Measurements from ENCODE around the gene TEFM.

The TEFM gene

DNA sequence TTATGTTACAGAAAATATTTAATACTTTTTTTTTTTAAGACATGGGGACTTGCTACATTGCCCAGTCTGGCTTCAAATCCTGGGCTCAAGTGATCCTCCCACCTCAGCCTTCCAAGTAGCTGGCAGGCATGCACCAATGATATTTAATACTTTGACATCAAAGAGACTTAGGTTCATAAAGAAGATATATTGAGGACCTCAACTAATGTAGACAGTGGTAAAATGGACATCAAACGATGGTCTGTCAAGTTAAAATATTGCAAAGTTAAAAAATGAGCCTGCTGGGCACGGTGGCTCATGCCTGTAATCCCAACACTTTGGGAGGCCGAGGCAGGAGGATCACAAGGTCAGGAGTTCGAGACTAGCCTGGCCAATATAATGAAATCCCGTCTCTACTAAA is 8.7 kb downstream of the TEFM start:
- H3K36me3 ChIP-seq (ENCODE audit: control insufficient read depth in 1 of 2, insufficient read depth in 2 of 2, low read length in 2 of 2) = peaks cover 4 to 22% of the 10 kb centered on the region in 2 donors
- no peaks in the 10 kb centered on the region for H3K9me3 ChIP-seq (ENCODE audit: control insufficient read depth in 1 of 2, low read length in 2 of 2)
- H3K4me3 ChIP-seq (ENCODE audit: low read depth in 1 of 2, low read length in 2 of 2) = no peak overlapping the region

GRCh38 chr17:30894236-30894635 is 11.8 kb downstream of the TEFM start:
- no peak overlapping the region for H3K4me3 ChIP-seq (ENCODE audit: low read depth in 1 of 2, low read length in 2 of 2)

More for the DNA sequence above, 8.7 kb downstream of the TEFM start:
- no peaks in the 10 kb centered on the region for H3K4me1 ChIP-seq (ENCODE audit: control insufficient read depth in 1 of 2, insufficient read depth in 2 of 2, low read length in 2 of 2)
- no peaks in the 10 kb centered on the region for H3K27me3 ChIP-seq (ENCODE audit: control insufficient read depth in 1 of 2, insufficient read depth in 2 of 2, low read length in 2 of 2)
- no peak overlapping the region for H3K9ac ChIP-seq (ENCODE audit: low read depth in 1 of 2, low read length in 2 of 2)
- no peak overlapping the region for H3K27ac ChIP-seq (ENCODE audit: low read depth, low read length)

DNA sequence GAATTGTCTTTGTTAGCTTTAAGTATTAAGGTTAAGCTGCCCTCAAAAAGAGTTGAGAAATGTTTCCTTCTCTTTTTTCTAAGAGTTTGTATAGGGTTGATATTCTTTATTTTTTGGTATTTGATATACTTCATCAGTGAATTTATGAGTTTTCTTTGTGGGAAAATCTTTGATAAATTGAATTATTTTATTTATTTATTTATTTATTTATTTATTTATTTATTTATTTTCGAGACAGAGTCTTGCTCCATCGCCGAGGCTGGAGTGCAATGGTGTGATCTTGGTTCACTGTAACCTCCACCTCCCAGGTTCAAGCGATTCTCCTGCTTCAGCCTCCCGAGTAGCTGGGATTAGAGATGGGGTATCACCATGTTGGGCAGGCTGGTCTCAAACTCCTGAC is 19.9 kb downstream of the TEFM start:
- Histone ChIP-seq H3K9me3 (ENCODE audit: control insufficient read depth in 1 of 2, low read length in 2 of 2) (no peaks in the 10 kb centered on the region), H3K9ac (ENCODE audit: low read depth in 1 of 2, low read length in 2 of 2) (no peak overlapping the region), H3K36me3 (ENCODE audit: control insufficient read depth in 1 of 2, insufficient read depth in 2 of 2, low read length in 2 of 2) (peaks cover 0 to 4% of the 10 kb centered on the region in 2 donors), H3K27me3 (ENCODE audit: control insufficient read depth in 1 of 2, insufficient read depth in 2 of 2, low read length in 2 of 2) (no peaks in the 10 kb centered on the region), H3K4me1 (ENCODE audit: control insufficient read depth in 1 of 2, insufficient read depth in 2 of 2, low read length in 2 of 2) (no peaks in the 10 kb centered on the region), H3K27ac (ENCODE audit: low read depth, low read length) (no peak overlapping the region), H3K4me3 (ENCODE audit: low read depth in 1 of 2, low read length in 2 of 2) (no peak overlapping the region)

More at GRCh38 chr17:30894236-30894635, 11.8 kb downstream of the TEFM start:
- no peak overlapping the region for H3K27ac ChIP-seq (ENCODE audit: low read depth, low read length)
- H3K9ac ChIP-seq (ENCODE audit: low read depth in 1 of 2, low read length in 2 of 2) = no peak overlapping the region
- no peaks in the 10 kb centered on the region for H3K9me3 ChIP-seq (ENCODE audit: control insufficient read depth in 1 of 2, low read length in 2 of 2)
- H3K36me3 ChIP-seq (ENCODE audit: control insufficient read depth in 1 of 2, insufficient read depth in 2 of 2, low read length in 2 of 2) = peaks cover 0 to 19% of the 10 kb centered on the region in 2 donors
- H3K27me3 ChIP-seq (ENCODE audit: control insufficient read depth in 1 of 2, insufficient read depth in 2 of 2, low read length in 2 of 2) = no peaks in the 10 kb centered on the region
- H3K4me1 ChIP-seq (ENCODE audit: control insufficient read depth in 1 of 2, insufficient read depth in 2 of 2, low read length in 2 of 2) = no peaks in the 10 kb centered on the region

DNA sequence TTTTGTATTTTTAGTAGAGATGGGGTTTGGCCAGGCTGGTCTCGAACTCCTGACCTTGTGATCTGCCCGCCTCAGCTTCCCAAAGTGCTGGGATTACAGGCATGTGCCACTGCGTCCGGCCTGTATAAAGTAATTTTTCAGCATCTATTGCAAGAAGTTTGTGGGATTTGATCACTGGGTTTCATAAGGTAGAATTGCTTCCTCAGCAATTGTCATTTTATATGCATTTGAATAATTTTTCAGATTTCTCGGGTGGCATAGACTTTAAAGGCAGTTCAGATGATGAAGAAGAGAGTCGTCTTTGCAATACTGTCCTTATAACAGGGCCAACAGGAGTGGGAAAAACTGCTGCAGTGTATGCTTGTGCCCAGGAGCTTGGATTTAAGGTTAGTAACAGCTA is 37.0 kb downstream of the TEFM start:
- Histone ChIP-seq H3K9me3 (ENCODE audit: control insufficient read depth in 1 of 2, low read length in 2 of 2) (no peaks in the 10 kb centered on the region), H3K4me1 (ENCODE audit: control insufficient read depth in 1 of 2, insufficient read depth in 2 of 2, low read length in 2 of 2) (no peaks in the 10 kb centered on the region), H3K36me3 (ENCODE audit: control insufficient read depth in 1 of 2, insufficient read depth in 2 of 2, low read length in 2 of 2) (peaks cover 0 to 10% of the 10 kb centered on the region in 2 donors), H3K4me3 (ENCODE audit: low read depth in 1 of 2, low read length in 2 of 2) (no peak overlapping the region), H3K9ac (ENCODE audit: low read depth in 1 of 2, low read length in 2 of 2) (no peak overlapping the region), H3K27ac (ENCODE audit: low read depth, low read length) (no peak overlapping the region), H3K27me3 (ENCODE audit: control insufficient read depth in 1 of 2, insufficient read depth in 2 of 2, low read length in 2 of 2) (no peaks in the 10 kb centered on the region)

DNA sequence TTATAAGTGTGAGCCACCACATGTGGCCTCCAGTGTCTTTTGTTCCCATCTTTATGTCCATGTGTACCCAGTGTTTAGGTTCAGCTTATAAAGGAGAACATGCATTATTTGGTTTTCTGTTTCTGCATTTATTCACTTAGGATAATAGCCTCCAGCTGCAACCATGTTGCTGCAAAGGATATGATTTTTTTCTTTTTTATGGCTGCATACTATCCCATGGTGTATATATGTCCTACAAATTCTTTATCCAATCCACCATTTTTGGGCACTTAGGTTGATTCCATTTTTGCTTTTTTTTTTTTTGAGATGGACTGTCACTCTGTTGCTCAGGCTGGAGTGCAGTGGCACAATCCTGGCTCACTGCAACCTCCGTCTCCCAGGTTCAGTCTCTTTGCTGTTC is 41.4 kb downstream of the TEFM start:
- Histone ChIP-seq H3K4me1 (ENCODE audit: control insufficient read depth in 1 of 2, insufficient read depth in 2 of 2, low read length in 2 of 2) (no peaks in the 10 kb centered on the region), H3K9me3 (ENCODE audit: control insufficient read depth in 1 of 2, low read length in 2 of 2) (no peaks in the 10 kb centered on the region), H3K4me3 (ENCODE audit: low read depth in 1 of 2, low read length in 2 of 2) (no peak overlapping the region), H3K27ac (ENCODE audit: low read depth, low read length) (no peak overlapping the region), H3K9ac (ENCODE audit: low read depth in 1 of 2, low read length in 2 of 2) (no peak overlapping the region), H3K27me3 (ENCODE audit: control insufficient read depth in 1 of 2, insufficient read depth in 2 of 2, low read length in 2 of 2) (no peaks in the 10 kb centered on the region), H3K36me3 (ENCODE audit: control insufficient read depth in 1 of 2, insufficient read depth in 2 of 2, low read length in 2 of 2) (no peaks in the 10 kb centered on the region)

DNA sequence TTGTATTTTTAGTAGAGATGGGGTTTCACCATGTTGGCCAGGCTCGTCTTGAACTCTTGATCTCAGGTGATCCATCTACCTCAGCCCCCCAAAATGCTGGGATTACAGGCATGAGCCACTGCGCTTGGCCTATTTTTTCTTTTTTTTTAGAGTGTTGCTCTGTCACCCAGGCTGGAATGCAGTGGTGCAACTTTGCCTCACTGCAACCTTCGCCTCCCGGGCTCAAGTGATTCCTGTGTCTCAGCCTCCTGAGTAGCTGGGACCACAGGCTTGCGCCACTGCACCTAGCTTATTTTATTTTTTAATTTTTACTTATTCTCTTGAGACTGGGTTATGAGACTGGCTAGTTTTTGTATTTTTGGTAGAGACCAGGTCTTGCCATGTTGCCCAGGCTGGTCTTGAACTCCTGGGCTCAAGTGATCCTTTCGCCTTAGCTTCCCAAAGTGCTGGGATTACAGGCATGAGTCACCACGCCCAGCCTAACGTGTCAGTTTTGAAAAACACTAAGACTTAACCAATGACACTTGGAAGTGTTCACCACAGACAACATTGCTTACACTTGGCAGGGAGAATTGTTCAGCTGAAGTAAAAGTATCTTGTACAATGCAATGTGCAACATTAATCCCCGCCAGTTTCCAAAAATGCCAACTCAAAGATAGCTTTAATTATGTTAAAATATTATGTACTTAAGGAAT is 47.3 kb downstream of the TEFM start:
- no peaks in the 10 kb centered on the region for H3K4me1 ChIP-seq (ENCODE audit: control insufficient read depth in 1 of 2, insufficient read depth in 2 of 2, low read length in 2 of 2)
- H3K27me3 ChIP-seq (ENCODE audit: control insufficient read depth in 1 of 2, insufficient read depth in 2 of 2, low read length in 2 of 2) = no peaks in the 10 kb centered on the region
- no peak overlapping the region for H3K27ac ChIP-seq (ENCODE audit: low read depth, low read length)
- no peaks in the 10 kb centered on the region for H3K36me3 ChIP-seq (ENCODE audit: control insufficient read depth in 1 of 2, insufficient read depth in 2 of 2, low read length in 2 of 2)
- no peaks in the 10 kb centered on the region for H3K9me3 ChIP-seq (ENCODE audit: control insufficient read depth in 1 of 2, low read length in 2 of 2)
- H3K9ac ChIP-seq (ENCODE audit: low read depth in 1 of 2, low read length in 2 of 2) = no peak overlapping the region
- H3K4me3 ChIP-seq (ENCODE audit: low read depth in 1 of 2, low read length in 2 of 2) = no peak overlapping the region

DNA sequence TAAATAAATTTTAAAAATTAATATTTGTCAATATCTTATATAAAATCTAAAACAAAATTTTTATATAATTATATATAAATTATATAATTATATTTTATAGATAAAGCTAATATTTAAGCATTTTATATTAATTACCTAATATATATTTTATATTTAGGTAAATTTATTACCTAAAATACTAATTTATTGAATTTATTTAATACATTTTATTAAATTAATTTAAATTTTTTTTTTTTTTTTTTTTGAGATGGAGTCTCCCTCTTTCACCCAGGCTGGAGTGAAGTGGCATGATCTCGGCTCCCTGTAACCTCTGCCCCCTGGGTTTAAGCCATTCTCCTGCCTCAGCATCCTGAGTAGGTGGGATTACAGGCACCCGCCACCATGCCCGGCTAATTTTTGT is 51.9 kb downstream of the TEFM start:
- H3K9ac ChIP-seq (ENCODE audit: low read depth in 1 of 2, low read length in 2 of 2) = no peak overlapping the region

More for the DNA sequence above, 51.9 kb downstream of the TEFM start:
- no peak overlapping the region for H3K4me3 ChIP-seq (ENCODE audit: low read depth in 1 of 2, low read length in 2 of 2)
- H3K27me3 ChIP-seq (ENCODE audit: control insufficient read depth in 1 of 2, insufficient read depth in 2 of 2, low read length in 2 of 2) = no peaks in the 10 kb centered on the region
- H3K9me3 ChIP-seq (ENCODE audit: control insufficient read depth in 1 of 2, low read length in 2 of 2) = no peaks in the 10 kb centered on the region
- H3K27ac ChIP-seq (ENCODE audit: low read depth, low read length) = no peak overlapping the region
- H3K36me3 ChIP-seq (ENCODE audit: control insufficient read depth in 1 of 2, insufficient read depth in 2 of 2, low read length in 2 of 2) = peaks cover under 1 to 3% of the 10 kb centered on the region in 2 donors
- no peaks in the 10 kb centered on the region for H3K4me1 ChIP-seq (ENCODE audit: control insufficient read depth in 1 of 2, insufficient read depth in 2 of 2, low read length in 2 of 2)

All from duodenal mucosa (tissue), 2 donors.